ENCODE measurements around the gene LRRC8D. TPM values are rescaled to one million over a fixed set of nuclear protein-coding genes. Genes with fewer than 3 reads are reported as not detected.

Gene LRRC8D
- total RNA-seq, 2 donors from 2014 or later: 23.8 to 33.8 TPM

DNA sequence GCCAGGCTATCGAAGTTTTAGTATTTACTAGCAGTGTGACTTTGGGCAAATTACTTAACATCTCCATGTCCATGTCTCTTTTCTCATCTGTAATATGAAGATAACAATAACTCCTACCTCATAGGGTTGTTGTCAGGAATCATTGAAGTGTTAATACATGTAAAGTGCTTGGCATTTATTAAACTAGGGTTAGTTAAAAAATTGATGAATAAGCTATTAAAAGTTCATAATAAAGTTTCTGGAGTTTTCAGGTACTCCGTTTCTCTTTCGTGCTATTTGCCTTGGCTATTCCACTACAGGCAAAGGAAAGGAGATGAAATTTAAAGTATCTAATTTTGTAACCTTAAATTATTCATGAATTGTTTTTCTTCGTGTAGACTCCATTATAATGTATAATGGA, 16.7 kb downstream of the LRRC8D start:
- 91 to 93% methylated on average over 2 to 4 of the region's 4 CpGs for WGBS, 2 experiments (ENCODE audit: insufficient coverage in 1 of 2, insufficient read length in 1 of 2)
- no peak for DNase-seq
- TF ChIP-seq, protein P1, sequence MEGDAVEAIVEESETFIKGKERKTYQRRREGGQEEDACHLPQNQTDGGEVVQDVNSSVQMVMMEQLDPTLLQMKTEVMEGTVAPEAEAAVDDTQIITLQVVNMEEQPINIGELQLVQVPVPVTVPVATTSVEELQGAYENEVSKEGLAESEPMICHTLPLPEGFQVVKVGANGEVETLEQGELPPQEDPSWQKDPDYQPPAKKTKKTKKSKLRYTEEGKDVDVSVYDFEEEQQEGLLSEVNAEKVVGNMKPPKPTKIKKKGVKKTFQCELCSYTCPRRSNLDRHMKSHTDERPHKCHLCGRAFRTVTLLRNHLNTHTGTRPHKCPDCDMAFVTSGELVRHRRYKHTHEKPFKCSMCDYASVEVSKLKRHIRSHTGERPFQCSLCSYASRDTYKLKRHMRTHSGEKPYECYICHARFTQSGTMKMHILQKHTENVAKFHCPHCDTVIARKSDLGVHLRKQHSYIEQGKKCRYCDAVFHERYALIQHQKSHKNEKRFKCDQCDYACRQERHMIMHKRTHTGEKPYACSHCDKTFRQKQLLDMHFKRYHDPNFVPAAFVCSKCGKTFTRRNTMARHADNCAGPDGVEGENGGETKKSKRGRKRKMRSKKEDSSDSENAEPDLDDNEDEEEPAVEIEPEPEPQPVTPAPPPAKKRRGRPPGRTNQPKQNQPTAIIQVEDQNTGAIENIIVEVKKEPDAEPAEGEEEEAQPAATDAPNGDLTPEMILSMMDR (conservative IDR thresholded peaks at IDR 0.05): no peak
- Mint-ChIP-seq H3K27ac (no peak overlapping the region), H3K36me3 (ENCODE audit: low read depth) (no peaks in the 10 kb centered on the region), H3K4me1 (peaks cover 34% of the 10 kb centered on the region), H3K27me3 (ENCODE audit: insufficient read depth) (no peaks in the 10 kb centered on the region), H3K9me3 (no peaks in the 10 kb centered on the region), H3K4me3 (no peak overlapping the region)
- Histone ChIP-seq H3K27ac (ENCODE audit: low read depth, low read length) (no peak overlapping the region), H3K4me1 (ENCODE audit: control insufficient read depth, insufficient read depth, low read length) (peaks cover 16% of the 10 kb centered on the region), H3K9ac (ENCODE audit: extremely low read depth, low read length, poor library complexity, severe bottlenecking) (no peak overlapping the region), H3K9me3 (ENCODE audit: control insufficient read depth, low read length) (no peaks in the 10 kb centered on the region), H3K4me3 (ENCODE audit: low read length) (no peak overlapping the region), H3K36me3 (ENCODE audit: control insufficient read depth, insufficient read depth, low read length) (no peaks in the 10 kb centered on the region), H3K27me3 (ENCODE audit: control insufficient read depth, insufficient read depth, low read length, poor library complexity, severe bottlenecking) (no peaks in the 10 kb centered on the region)

DNA sequence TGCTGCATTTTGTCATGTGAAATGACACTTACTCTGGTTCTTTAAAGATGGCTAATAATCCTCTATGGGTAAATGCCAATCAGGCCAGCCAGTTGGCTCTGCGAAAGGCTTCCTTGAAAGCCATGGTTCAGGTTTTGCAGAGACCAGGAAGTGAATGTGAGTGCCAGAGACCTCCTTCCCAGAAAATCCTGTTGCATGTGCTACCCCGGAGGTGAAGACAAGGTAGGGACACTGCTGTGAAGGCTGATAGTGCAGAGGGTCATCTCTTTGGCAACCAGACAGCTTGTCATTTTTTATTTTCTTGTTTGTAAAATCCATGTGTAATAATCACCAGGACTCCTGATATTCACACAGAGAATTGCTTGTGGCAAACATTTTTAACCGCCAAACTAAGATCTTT, 18.7 kb downstream of the LRRC8D start:
- Mint-ChIP-seq H3K9me3 (no peaks in the 10 kb centered on the region), H3K36me3 (ENCODE audit: low read depth) (peaks cover 4% of the 10 kb centered on the region), H3K27ac (peak overlapping the region; percentile 50), H3K4me1 (peaks cover 43% of the 10 kb centered on the region), H3K4me3 (no peak overlapping the region), H3K27me3 (ENCODE audit: insufficient read depth) (no peaks in the 10 kb centered on the region)
- peaks cover 19% of the 10 kb centered on the region for H3K4me1 ChIP-seq (ENCODE audit: control insufficient read depth, insufficient read depth, low read length)
- DNase-seq: no peak
- TF ChIP-seq, protein P1 (conservative IDR thresholded peaks at IDR 0.05): no peak
- no peaks in the 10 kb centered on the region for H3K36me3 ChIP-seq (ENCODE audit: control insufficient read depth, insufficient read depth, low read length)
- peaks cover 6% of the 10 kb centered on the region for H3K27me3 ChIP-seq (ENCODE audit: control insufficient read depth, insufficient read depth, low read length, poor library complexity, severe bottlenecking)
- no peak overlapping the region for H3K4me3 ChIP-seq (ENCODE audit: low read length)
- no peak overlapping the region for H3K27ac ChIP-seq (ENCODE audit: low read depth, low read length)
- H3K9ac ChIP-seq (ENCODE audit: extremely low read depth, low read length, poor library complexity, severe bottlenecking): no peak overlapping the region
- 61 to 73% methylated on average over 2 to 3 of the region's 3 CpGs for WGBS, 2 experiments (ENCODE audit: insufficient coverage in 1 of 2, insufficient read length in 1 of 2)
- H3K9me3 ChIP-seq (ENCODE audit: control insufficient read depth, low read length): no peaks in the 10 kb centered on the region

DNA sequence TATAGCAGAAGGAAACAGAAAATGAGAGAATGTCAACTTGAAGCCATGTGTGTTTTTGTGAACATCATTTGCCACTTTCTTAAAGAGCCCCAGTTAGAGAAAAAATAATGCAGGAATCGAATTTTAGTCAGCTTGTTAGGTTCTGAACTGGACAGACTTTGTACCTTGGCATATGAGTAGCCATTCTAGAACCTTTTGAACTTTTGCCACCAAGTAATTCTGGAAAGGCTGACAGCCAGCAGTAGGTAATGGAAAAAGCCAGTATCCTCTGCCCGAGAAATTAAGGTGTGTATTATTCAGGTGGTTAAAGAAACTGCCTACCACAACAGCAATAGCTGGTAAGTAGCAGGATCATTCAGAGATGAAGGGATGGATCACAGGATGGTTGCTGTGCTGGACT, 20.7 kb downstream of the LRRC8D start:
- H3K4me1 ChIP-seq (ENCODE audit: control insufficient read depth, insufficient read depth, low read length): peaks cover 18% of the 10 kb centered on the region
- TF ChIP-seq, protein P1 (conservative IDR thresholded peaks at IDR 0.05): no peak
- H3K4me3 ChIP-seq (ENCODE audit: low read length): no peak overlapping the region
- H3K27ac Mint-ChIP-seq: no peak overlapping the region
- no peaks in the 10 kb centered on the region for H3K9me3 Mint-ChIP-seq
- DNase-seq: no peak
- no peak overlapping the region for H3K27ac ChIP-seq (ENCODE audit: low read depth, low read length)
- 91 to 100% methylated on average over 1 to 2 of the region's 2 CpGs for WGBS, 2 experiments (ENCODE audit: insufficient coverage in 1 of 2, insufficient read length in 1 of 2)
- H3K36me3 Mint-ChIP-seq (ENCODE audit: low read depth): peaks cover 15% of the 10 kb centered on the region
- no peak overlapping the region for H3K4me3 Mint-ChIP-seq
- H3K36me3 ChIP-seq (ENCODE audit: control insufficient read depth, insufficient read depth, low read length): peaks cover 4% of the 10 kb centered on the region
- H3K4me1 Mint-ChIP-seq: peaks cover 35% of the 10 kb centered on the region
- peaks cover 11% of the 10 kb centered on the region for H3K27me3 ChIP-seq (ENCODE audit: control insufficient read depth, insufficient read depth, low read length, poor library complexity, severe bottlenecking)
- H3K9ac ChIP-seq (ENCODE audit: extremely low read depth, low read length, poor library complexity, severe bottlenecking): no peak overlapping the region
- H3K9me3 ChIP-seq (ENCODE audit: control insufficient read depth, low read length): no peaks in the 10 kb centered on the region
- H3K27me3 Mint-ChIP-seq (ENCODE audit: insufficient read depth): no peaks in the 10 kb centered on the region
